Natural killer cell treated with Interleukin-12 subunit alpha and Interleukin-12 subunit beta and Interleukin-15 and Interleukin-18, amount 100 ng/mL, for 72 hours (primary cell): ENCODE results near the gene LHX6. TPM values are rescaled to one million over a fixed set of nuclear protein-coding genes. Genes with fewer than 3 reads are reported as not detected.
A peak's percentile ranks its signal among the peaks of the same experiment; 100 is the strongest.

Experiments used
- ATAC-seq, 2 donors: fragments of 150-1000 bp; cut with Tn5 transposase in 1 of 2; sonication (Bioruptor Pico), chemical (Tn5 transposase) in 1 of 2; 2 replicates each; pipeline ENCODE4 v1.10.0; 2021
- DNase-seq: peaks from one replicate; pipeline ENCODE4 v3.0.0; 2022; ENCODE audit warnings: low spot score
- H3K27ac Mint-ChIP-seq, 2 donors: 1 replicate in 1 of 2; 2 replicates in 1 of 2; pipeline ENCODE4 v1.8.0; 2022; ENCODE audit warnings: mixed read lengths in 2 of 2, mild to moderate bottlenecking in 1 of 2, moderate library complexity in 1 of 2
- H3K27me3 Mint-ChIP-seq, 2 donors: 1 replicate in 1 of 2; 2 replicates in 1 of 2; pipeline ENCODE4 v1.8.0; 2022; ENCODE audit warnings: mixed read lengths in 2 of 2
- H3K36me3 Mint-ChIP-seq: one replicate; pipeline ENCODE4 v1.8.0; 2022; ENCODE audit warnings: mixed read lengths
- H3K4me1 Mint-ChIP-seq, 2 donors: 1 replicate in 1 of 2; 2 replicates in 1 of 2; pipeline ENCODE4 v1.8.0; 2022; ENCODE audit warnings: low read depth in 2 of 2, mixed read lengths in 2 of 2, mild to moderate bottlenecking in 1 of 2
- H3K4me3 Mint-ChIP-seq: one replicate; pipeline ENCODE4 v1.8.0; 2022; ENCODE audit warnings: mixed read lengths
- H3K9me3 Mint-ChIP-seq: 2 replicates; pipeline ENCODE4 v1.8.0; 2022; ENCODE audit warnings: mixed read lengths
- total RNA-seq, 2 donors: library from RNA; stranded (reverse); gene quantifications; one replicate each; pipeline ENCODE4 v1.2.3, GENCODE V29; 2022

LHX6 gene
- total RNA-seq, 2 donors from 2014 or later, result not detected

DNA sequence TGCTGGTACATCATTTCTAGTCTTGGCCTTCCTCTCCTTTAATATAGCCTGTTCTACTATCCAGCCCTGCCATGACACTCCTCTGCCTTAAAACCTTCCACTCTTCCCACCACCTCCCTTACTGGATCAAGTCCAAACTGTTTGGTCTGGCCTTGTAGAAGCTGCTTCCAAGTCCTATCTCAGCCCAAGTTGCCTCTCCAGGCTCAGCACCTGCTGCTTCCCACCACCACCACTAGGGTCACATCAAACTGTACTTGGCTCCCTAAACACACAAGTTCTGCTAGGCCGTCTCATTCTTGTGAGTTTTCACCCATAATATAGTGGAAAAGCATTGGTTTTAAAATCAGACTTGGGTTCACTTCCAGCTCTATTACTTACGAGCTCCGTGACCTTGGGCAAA, 70.6 kb downstream of the LHX6 start:
- no peak for ATAC-seq
- DNase-seq, result no peak
- no peak overlapping the region for H3K27ac Mint-ChIP-seq
- H3K4me3 Mint-ChIP-seq, result peak overlapping the region; percentile 40
- no peaks in the 10 kb centered on the region for H3K9me3 Mint-ChIP-seq
- peaks cover 4% of the 10 kb centered on the region for H3K36me3 Mint-ChIP-seq
- H3K27me3 Mint-ChIP-seq, result peaks cover 9 to 10% of the 10 kb centered on the region in 2 donors
- H3K4me1 Mint-ChIP-seq, result peaks cover 30 to 32% of the 10 kb centered on the region in 2 donors

DNA sequence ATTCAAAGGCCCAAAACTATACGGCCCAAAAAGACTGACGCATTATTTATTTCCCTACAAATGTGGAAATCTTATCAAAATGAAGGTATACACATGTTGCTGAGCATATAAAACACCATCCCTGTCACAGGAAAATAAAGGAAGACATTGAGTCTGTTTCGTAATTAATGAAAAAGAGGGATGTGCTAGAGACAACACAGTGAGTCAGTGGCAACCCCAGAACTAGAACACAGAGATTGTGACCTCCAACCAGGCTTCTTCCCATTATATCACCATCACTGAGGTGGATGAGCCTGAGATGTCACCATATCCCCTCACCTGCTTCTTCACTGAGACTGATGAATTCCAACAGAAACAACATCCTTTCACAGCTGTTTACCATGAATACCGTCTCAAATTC, 73.0 kb downstream of the LHX6 start:
- Mint-ChIP-seq H3K4me3 (no peak overlapping the region), H3K36me3 (no peaks in the 10 kb centered on the region), H3K27me3 (peaks cover 0 to 4% of the 10 kb centered on the region in 2 donors), H3K4me1 (peaks cover 30 to 36% of the 10 kb centered on the region in 2 donors), H3K9me3 (no peaks in the 10 kb centered on the region), H3K27ac (no peak overlapping the region)
- ATAC-seq (no peak), DNase-seq (no peak)

Other genes starting within 250 kb of the LHX6 start
- 1 to 10 TPM; 6.2 to 7.7 TPM for gene TTLL11, start 135.6 kb downstream of the LHX6 start, total RNA-seq
- 10 to 100 TPM; 36.5 to 45.6 TPM for gene NDUFA8, start 69.2 kb downstream of the LHX6 start, total RNA-seq
- not detected for gene MORN5, start 69.0 kb downstream of the LHX6 start, total RNA-seq
- gene RBM18, start 35.9 kb upstream of the LHX6 start, total RNA-seq, result 10 to 100 TPM; 29.0 to 34.4 TPM
- 10 to 100 TPM; 41.7 to 60.9 TPM for gene MRRF, start 35.9 kb upstream of the LHX6 start, total RNA-seq
- under 1 TPM; 0.69 to 0.89 TPM for gene PTGS1, start 142.1 kb upstream of the LHX6 start, total RNA-seq
- gene OR1J1, start 249.0 kb upstream of the LHX6 start, total RNA-seq, result not detected